IPS-18c (cell line): ENCODE results near the gene HPN.
"Not testable (repeated sequence)": the region's sequence is repeated elsewhere in the genome, so short reads cannot be mapped to it uniquely, and the experiment has no call there.

Source experiments
- H3K4me3 ChIP-seq: 2 replicates; pipeline ENCODE4 v1.7.0; 2013; ENCODE audit warnings: low read depth, mild to moderate bottlenecking, low read length, moderate library complexity; ENCODE audit not compliant: insufficient read depth
- H3K9me3 ChIP-seq: one replicate; pipeline ENCODE4 v1.6.1; 2013; ENCODE audit warnings: mild to moderate bottlenecking, low read length, moderate library complexity; ENCODE audit not compliant: control insufficient read depth, insufficient read depth

The HPN gene

GRCh38 chr19:35100588-35101533, 59.3 kb downstream of the HPN start:
- no peak overlapping the region for H3K4me3 ChIP-seq
- peaks cover 1% of the 10 kb centered on the region for H3K9me3 ChIP-seq

GRCh38 chr19:35101949-35102348, 60.4 kb downstream of the HPN start:
- H3K4me3 ChIP-seq, H3K9me3 ChIP-seq: not testable (repeated sequence)

GRCh38 chr19:35103614-35104013, 62.1 kb downstream of the HPN start:
- H3K9me3 ChIP-seq, H3K4me3 ChIP-seq: not testable (repeated sequence)

GRCh38 chr19:35104361-35104760, 62.8 kb downstream of the HPN start:
- Histone ChIP-seq H3K4me3 (no peak overlapping the region), H3K9me3 (peaks cover 2% of the 10 kb centered on the region)

GRCh38 chr19:35105047-35105410, 63.5 kb downstream of the HPN start:
- Histone ChIP-seq H3K4me3 (no peak overlapping the region), H3K9me3 (peaks cover 2% of the 10 kb centered on the region)

- Histone ChIP-seq H3K4me3 (no peak overlapping the region), H3K9me3 (peaks cover 2% of the 10 kb centered on the region)
Measured at GRCh38 chr19:35105411-35106290, 64.1 kb downstream of the HPN start.

- no peak overlapping the region for H3K4me3 ChIP-seq
- peaks cover 2% of the 10 kb centered on the region for H3K9me3 ChIP-seq
Measured at GRCh38 chr19:35106291-35106583, 64.7 kb downstream of the HPN start.

- H3K4me3 ChIP-seq: no peak overlapping the region
Measured at GRCh38 chr19:35106898-35107541, 65.5 kb downstream of the HPN start.

GRCh38 chr19:35107545-35107944, 66.0 kb downstream of the HPN start:
- Histone ChIP-seq H3K4me3 (no peak overlapping the region), H3K9me3 (peaks cover 2% of the 10 kb centered on the region)

More at GRCh38 chr19:35106898-35107541, 65.5 kb downstream of the HPN start:
- H3K9me3 ChIP-seq: peaks cover 2% of the 10 kb centered on the region

GRCh38 chr19:35108730-35109129, 67.2 kb downstream of the HPN start:
- Histone ChIP-seq H3K9me3 (peaks cover 2% of the 10 kb centered on the region), H3K4me3 (no peak overlapping the region)

GRCh38 chr19:35109395-35110112, 68.0 kb downstream of the HPN start:
- Histone ChIP-seq H3K9me3 (peaks cover 2% of the 10 kb centered on the region), H3K4me3 (no peak overlapping the region)

- Histone ChIP-seq H3K9me3 (no peaks in the 10 kb centered on the region), H3K4me3 (no peak overlapping the region)
Measured at GRCh38 chr19:35110974-35111373, 69.5 kb downstream of the HPN start.

GRCh38 chr19:35112995-35113688, 71.6 kb downstream of the HPN start:
- Histone ChIP-seq H3K4me3 (no peak overlapping the region), H3K9me3 (no peaks in the 10 kb centered on the region)

- Histone ChIP-seq H3K9me3 (no peaks in the 10 kb centered on the region), H3K4me3 (peak overlapping the region; percentile 45; the same call in 1 of the 2 replicates)
Measured at GRCh38 chr19:35114353-35115176, 73.0 kb downstream of the HPN start.

GRCh38 chr19:35115177-35115951, 73.8 kb downstream of the HPN start, which contains the start of gene FXYD3:
FXYD3 (plus strand) TSS chr19:35115823; CDS start chr19:35119377, 3,554 bp downstream.
- Histone ChIP-seq H3K4me3 (peak within 1 kb of the TSS; percentile 45; the same call in 1 of the 2 replicates), H3K9me3 (no peaks in the 10 kb centered on the region)
